Activated T-helper 1 cell treated with anti-CD3 and anti-CD28 coated beads, Interleukin-2, amount 50 U/mL, for 16 hours (primary cell): ENCODE measurements around the gene USP6.
"Not testable (repeated sequence)": the region's sequence is repeated elsewhere in the genome, so short reads cannot be mapped to it uniquely, and the experiment has no call there.

Experiments
- DNase-seq, 2 donors: peaks; one replicate each; pipeline ENCODE4 v3.0.0-alpha.2; 2020; ENCODE audit warnings: low read depth in 1 of 2, low spot score in 1 of 2

USP6 gene

GRCh38 chr17:5184288-5184687 lies 68.5 kb downstream of the USP6 start:
- DNase-seq, result no peak

GRCh38 chr17:5191541-5192417 lies 75.9 kb downstream of the USP6 start, which contains the start of gene ZNF594:
Gene ZNF594, minus strand, starts transcription at chr17:5191868. Its CDS starts 7,612 bp downstream, at chr17:5184256.
- DNase-seq, result peak; percentile 95 to 96

- DNase-seq, result no peak
Observed at GRCh38 chr17:5194346-5194745, 78.5 kb downstream of the USP6 start.

GRCh38 chr17:5198472-5198871 lies 82.6 kb downstream of the USP6 start:
- no peak for DNase-seq

GRCh38 chr17:5200360-5200759 lies 84.5 kb downstream of the USP6 start:
- no peak for DNase-seq

- no peak for DNase-seq
Observed at GRCh38 chr17:5201011-5201410, 85.2 kb downstream of the USP6 start.

GRCh38 chr17:5203178-5203907 lies 87.5 kb downstream of the USP6 start:
- DNase-seq, result no peak

- no peak for DNase-seq
Observed at GRCh38 chr17:5203908-5204294, 88.1 kb downstream of the USP6 start.

GRCh38 chr17:5209396-5209795 lies 93.6 kb downstream of the USP6 start:
- DNase-seq, result no peak

- DNase-seq, result no peak
Observed at GRCh38 chr17:5210091-5210490, 94.3 kb downstream of the USP6 start.

- DNase-seq, result no peak
Observed at GRCh38 chr17:5210614-5211252, 94.9 kb downstream of the USP6 start.

GRCh38 chr17:5211458-5211857 lies 95.6 kb downstream of the USP6 start:
- DNase-seq, result no peak

- not testable (repeated sequence) for DNase-seq
Observed at GRCh38 chr17:5217562-5217961, 101.7 kb downstream of the USP6 start.

- no peak for DNase-seq
Observed at GRCh38 chr17:5219536-5219935, 103.7 kb downstream of the USP6 start.

- no peak for DNase-seq
Observed at GRCh38 chr17:5220074-5220473, 104.2 kb downstream of the USP6 start.

GRCh38 chr17:5221912-5222311 lies 106.1 kb downstream of the USP6 start:
- not testable (repeated sequence) for DNase-seq
